Subcutaneous adipose tissue (tissue), 4 donors: Measurements from ENCODE around the gene PSMA6. TPM values are rescaled to one million over a fixed set of nuclear protein-coding genes. Genes with fewer than 3 reads are reported as not detected.

ENCODE experiments used
- CTCF ChIP-seq: fragments of 450-650 bp; IDR thresholded peaks from one replicate; pipeline ENCODE4 v1.5.1; 2016; ENCODE audit warnings: low read depth, mild to moderate bottlenecking, control low read depth, antibody characterized with exemption, moderate library complexity
- total RNA-seq, 4 donors: library from RNA; depleted of rRNA; stranded (reverse); fragments of >200 nt; gene quantifications; one replicate each; pipeline ENCODE4 v1.1.0, GENCODE V29; 2016

PSMA6 gene
- total RNA-seq, 4 donors from 2014 or later = 158 to 210 (median 166) TPM

GRCh38 chr14:35296545-35296944, 4.4 kb downstream of the PSMA6 start:
- TF ChIP-seq CTCF = no peak

GRCh38 chr14:35297706-35298105, 5.5 kb downstream of the PSMA6 start:
- no peak for TF ChIP-seq CTCF

GRCh38 chr14:35298351-35298750, 6.2 kb downstream of the PSMA6 start:
- TF ChIP-seq CTCF = no peak

GRCh38 chr14:35299708-35300107, 7.5 kb downstream of the PSMA6 start:
- no peak for TF ChIP-seq CTCF

- TF ChIP-seq CTCF = no peak
Observed at GRCh38 chr14:35300228-35300627, 8.0 kb downstream of the PSMA6 start.

- no peak for TF ChIP-seq CTCF
Observed at GRCh38 chr14:35301735-35302528, 9.8 kb downstream of the PSMA6 start.

GRCh38 chr14:35303149-35303935, 11.2 kb downstream of the PSMA6 start:
- TF ChIP-seq CTCF = no peak
